ENCODE measurements around the gene LRRK2.

The LRRK2 gene

DNA sequence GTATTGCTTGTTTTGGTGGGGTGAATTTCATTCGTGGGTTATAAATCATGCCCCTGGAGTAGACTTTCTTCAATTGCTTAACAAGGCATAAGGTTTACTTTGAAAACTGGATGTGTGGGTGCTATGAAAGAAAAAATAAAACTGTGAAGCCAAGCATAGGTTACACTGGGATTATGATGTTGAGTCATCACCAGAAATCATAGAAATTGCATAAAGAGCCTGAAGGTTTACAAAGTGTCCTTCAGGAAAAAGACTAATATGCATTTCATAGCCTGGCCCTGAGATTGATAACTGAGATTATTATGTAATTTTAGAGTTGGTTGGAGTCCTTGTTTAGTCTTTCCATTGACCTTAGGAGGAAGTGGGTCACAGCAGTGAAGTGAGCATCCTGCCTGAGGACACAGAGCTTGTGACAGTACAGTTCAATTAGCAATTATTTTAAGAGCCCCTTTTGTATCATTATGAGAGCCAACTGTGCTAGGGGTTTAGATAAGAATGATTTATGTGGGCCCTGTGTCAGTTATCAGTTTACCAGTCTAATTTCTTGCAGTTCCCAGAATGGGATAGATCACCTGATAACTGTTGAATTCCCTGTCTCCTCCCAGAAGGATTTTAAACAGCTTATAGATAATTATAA, 13.6 kb downstream of the LRRK2 start:
- Histone ChIP-seq H3K27me3 (ENCODE audit: insufficient read depth, low read length, poor library complexity, severe bottlenecking) (no peaks in the 10 kb centered on the region), H3K4me1 (ENCODE audit: insufficient read depth, low read length, poor library complexity, severe bottlenecking) (no peaks in the 10 kb centered on the region), H3K36me3 (ENCODE audit: insufficient read depth, low read length) (no peaks in the 10 kb centered on the region), H3K9me2 (replicated peaks; ENCODE audit: low read depth, low read length) (no peaks in the 10 kb centered on the region), H3K9ac (ENCODE audit: low read depth, low read length, poor library complexity, severe bottlenecking) (no peak overlapping the region), H3K9me3 (ENCODE audit: insufficient read depth, low read depth, low read length) (no peaks in the 10 kb centered on the region), H3F3A (ENCODE audit: low read depth) (no peaks in the 10 kb centered on the region), H3K79me2 (ENCODE audit: insufficient read depth, low read length) (no peaks in the 10 kb centered on the region), H3K4me3 (ENCODE audit: low read length, poor library complexity, severe bottlenecking) (no peak overlapping the region), H3K4me2 (ENCODE audit: low read depth, low read length, poor library complexity, severe bottlenecking) (no peak overlapping the region), H4K20me1 (ENCODE audit: insufficient read depth, low read length, poor library complexity, severe bottlenecking) (no peaks in the 10 kb centered on the region), H2AFZ (ENCODE audit: low read length) (no peak overlapping the region)
- TF ChIP-seq, protein P1, sequence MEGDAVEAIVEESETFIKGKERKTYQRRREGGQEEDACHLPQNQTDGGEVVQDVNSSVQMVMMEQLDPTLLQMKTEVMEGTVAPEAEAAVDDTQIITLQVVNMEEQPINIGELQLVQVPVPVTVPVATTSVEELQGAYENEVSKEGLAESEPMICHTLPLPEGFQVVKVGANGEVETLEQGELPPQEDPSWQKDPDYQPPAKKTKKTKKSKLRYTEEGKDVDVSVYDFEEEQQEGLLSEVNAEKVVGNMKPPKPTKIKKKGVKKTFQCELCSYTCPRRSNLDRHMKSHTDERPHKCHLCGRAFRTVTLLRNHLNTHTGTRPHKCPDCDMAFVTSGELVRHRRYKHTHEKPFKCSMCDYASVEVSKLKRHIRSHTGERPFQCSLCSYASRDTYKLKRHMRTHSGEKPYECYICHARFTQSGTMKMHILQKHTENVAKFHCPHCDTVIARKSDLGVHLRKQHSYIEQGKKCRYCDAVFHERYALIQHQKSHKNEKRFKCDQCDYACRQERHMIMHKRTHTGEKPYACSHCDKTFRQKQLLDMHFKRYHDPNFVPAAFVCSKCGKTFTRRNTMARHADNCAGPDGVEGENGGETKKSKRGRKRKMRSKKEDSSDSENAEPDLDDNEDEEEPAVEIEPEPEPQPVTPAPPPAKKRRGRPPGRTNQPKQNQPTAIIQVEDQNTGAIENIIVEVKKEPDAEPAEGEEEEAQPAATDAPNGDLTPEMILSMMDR (conservative IDR thresholded peaks at IDR 0.05; ENCODE audit: low read length) = no peak
- no peak for TF ChIP-seq EZH2phosphoT487 (IDR thresholded peaks at IDR 0.05; ENCODE audit: borderline replicate concordance)

DNA sequence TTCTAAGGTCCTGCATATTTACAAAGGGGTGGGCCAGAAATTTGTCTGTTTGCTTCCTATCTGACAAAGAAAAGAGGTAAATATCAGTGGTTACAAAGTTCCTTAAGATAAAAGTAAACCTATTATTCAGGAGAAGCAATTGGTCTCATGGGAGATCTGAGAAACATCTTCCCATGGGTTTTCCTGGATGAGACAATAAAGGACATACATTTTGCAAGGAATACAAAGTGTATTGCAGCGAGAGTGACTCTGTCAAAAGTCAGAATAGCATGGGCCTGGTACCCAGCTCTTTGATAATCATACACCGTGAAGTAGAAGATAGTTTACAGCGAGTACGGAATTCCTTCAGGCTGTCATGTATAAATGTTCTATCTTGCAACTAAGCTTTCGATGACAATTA, 14.2 kb downstream of the LRRK2 start:
- no peak overlapping the region for H3K4me2 ChIP-seq (ENCODE audit: low read depth, low read length, poor library complexity, severe bottlenecking)
- H3K9ac ChIP-seq (ENCODE audit: low read depth, low read length, poor library complexity, severe bottlenecking) = no peak overlapping the region
- H3K36me3 ChIP-seq (ENCODE audit: insufficient read depth, low read length) = no peaks in the 10 kb centered on the region
- no peaks in the 10 kb centered on the region for H3K9me2 ChIP-seq (replicated peaks; ENCODE audit: low read depth, low read length)
- no peaks in the 10 kb centered on the region for H3K4me1 ChIP-seq (ENCODE audit: insufficient read depth, low read length, poor library complexity, severe bottlenecking)
- H3K27me3 ChIP-seq (ENCODE audit: insufficient read depth, low read length, poor library complexity, severe bottlenecking) = no peaks in the 10 kb centered on the region
- no peak overlapping the region for H2AFZ ChIP-seq (ENCODE audit: low read length)
- no peak for TF ChIP-seq EZH2phosphoT487 (IDR thresholded peaks at IDR 0.05; ENCODE audit: borderline replicate concordance)
- TF ChIP-seq, protein P1 (conservative IDR thresholded peaks at IDR 0.05; ENCODE audit: low read length) = no peak
- no peaks in the 10 kb centered on the region for H4K20me1 ChIP-seq (ENCODE audit: insufficient read depth, low read length, poor library complexity, severe bottlenecking)
- H3F3A ChIP-seq (ENCODE audit: low read depth) = no peaks in the 10 kb centered on the region
- no peaks in the 10 kb centered on the region for H3K79me2 ChIP-seq (ENCODE audit: insufficient read depth, low read length)
- H3K4me3 ChIP-seq (ENCODE audit: low read length, poor library complexity, severe bottlenecking) = no peak overlapping the region
- H3K9me3 ChIP-seq (ENCODE audit: insufficient read depth, low read depth, low read length) = no peaks in the 10 kb centered on the region

DNA sequence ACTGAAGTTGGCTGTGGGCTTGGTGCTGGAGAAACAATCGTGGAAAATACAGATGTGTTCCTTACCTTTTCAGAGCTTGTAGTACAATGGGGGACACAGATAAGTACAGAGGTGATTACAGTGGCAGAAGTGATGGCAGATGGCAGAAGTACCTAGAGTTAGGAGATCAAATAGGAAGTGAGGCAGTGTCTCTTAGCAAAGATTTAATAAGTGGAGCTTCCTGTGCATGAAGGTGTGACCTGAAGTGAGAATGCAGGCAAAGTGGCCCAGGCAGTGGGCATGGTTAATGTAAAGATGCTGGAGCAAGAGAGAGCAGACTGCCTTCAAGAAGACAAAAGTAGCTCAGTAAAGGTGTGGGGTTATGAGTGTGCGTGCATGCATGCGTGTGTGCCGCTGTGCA, 16.0 kb downstream of the LRRK2 start:
- no peaks in the 10 kb centered on the region for H3K9me3 ChIP-seq (ENCODE audit: insufficient read depth, low read depth, low read length)
- H3F3A ChIP-seq (ENCODE audit: low read depth) = no peaks in the 10 kb centered on the region
- no peaks in the 10 kb centered on the region for H3K27me3 ChIP-seq (ENCODE audit: insufficient read depth, low read length, poor library complexity, severe bottlenecking)
- H3K9me2 ChIP-seq (replicated peaks; ENCODE audit: low read depth, low read length) = no peaks in the 10 kb centered on the region
- no peak overlapping the region for H3K4me2 ChIP-seq (ENCODE audit: low read depth, low read length, poor library complexity, severe bottlenecking)
- H3K9ac ChIP-seq (ENCODE audit: low read depth, low read length, poor library complexity, severe bottlenecking) = no peak overlapping the region
- no peaks in the 10 kb centered on the region for H3K36me3 ChIP-seq (ENCODE audit: insufficient read depth, low read length)
- H4K20me1 ChIP-seq (ENCODE audit: insufficient read depth, low read length, poor library complexity, severe bottlenecking) = no peaks in the 10 kb centered on the region
- H3K4me1 ChIP-seq (ENCODE audit: insufficient read depth, low read length, poor library complexity, severe bottlenecking) = no peaks in the 10 kb centered on the region
- no peaks in the 10 kb centered on the region for H3K79me2 ChIP-seq (ENCODE audit: insufficient read depth, low read length)
- TF ChIP-seq EZH2phosphoT487 (IDR thresholded peaks at IDR 0.05; ENCODE audit: borderline replicate concordance) = no peak
- TF ChIP-seq, protein P1 (conservative IDR thresholded peaks at IDR 0.05; ENCODE audit: low read length) = no peak
- no peak overlapping the region for H3K4me3 ChIP-seq (ENCODE audit: low read length, poor library complexity, severe bottlenecking)
- no peak overlapping the region for H2AFZ ChIP-seq (ENCODE audit: low read length)
